ENCODE results near the gene STARD5.
A peak's percentile ranks its signal among the peaks of the same experiment; 100 is the strongest.
"Not testable (repeated sequence)": the region's sequence is repeated elsewhere in the genome, so short reads cannot be mapped to it uniquely, and the experiment has no call there.

The STARD5 gene

GRCh38 chr15:81323944-81324881 lies at the start of gene STARD5:
TSS of gene STARD5 (minus strand) at chr15:81324141. CDS start at chr15:81324099, 42 bp downstream.
- DNase-seq (ENCODE audit: low read depth): peak; percentile 96

GRCh38 chr15:81373176-81373575 lies 49.2 kb upstream of the STARD5 start:
- no peak for DNase-seq (ENCODE audit: low read depth)

- DNase-seq (ENCODE audit: low read depth): no peak
Observed at GRCh38 chr15:81372575-81372974, 48.6 kb upstream of the STARD5 start.

- DNase-seq (ENCODE audit: low read depth): no peak
Observed at GRCh38 chr15:81363718-81364500, 40.0 kb upstream of the STARD5 start.

- DNase-seq (ENCODE audit: low read depth): no peak
Observed at GRCh38 chr15:81363276-81363675, 39.3 kb upstream of the STARD5 start.

- DNase-seq (ENCODE audit: low read depth): no peak
Observed at GRCh38 chr15:81362790-81363189, 38.8 kb upstream of the STARD5 start.

GRCh38 chr15:81361891-81362290 lies 38.0 kb upstream of the STARD5 start:
- no peak for DNase-seq (ENCODE audit: low read depth)

- DNase-seq (ENCODE audit: low read depth): no peak
Observed at GRCh38 chr15:81360491-81360890, 36.5 kb upstream of the STARD5 start.

GRCh38 chr15:81358248-81358647 lies 34.3 kb upstream of the STARD5 start:
- DNase-seq (ENCODE audit: low read depth): no peak

GRCh38 chr15:81357180-81357686 lies 33.3 kb upstream of the STARD5 start:
- DNase-seq (ENCODE audit: low read depth): no peak

- no peak for DNase-seq (ENCODE audit: low read depth)
Observed at GRCh38 chr15:81356252-81356651, 32.3 kb upstream of the STARD5 start.

GRCh38 chr15:81351651-81352050 lies 27.7 kb upstream of the STARD5 start:
- DNase-seq (ENCODE audit: low read depth): no peak

- no peak for DNase-seq (ENCODE audit: low read depth)
Observed at GRCh38 chr15:81349271-81349670, 25.3 kb upstream of the STARD5 start.

- DNase-seq (ENCODE audit: low read depth): not testable (repeated sequence)
Observed at GRCh38 chr15:81348691-81349090, 24.8 kb upstream of the STARD5 start.

GRCh38 chr15:81347910-81348309 lies 24.0 kb upstream of the STARD5 start:
- no peak for DNase-seq (ENCODE audit: low read depth)

GRCh38 chr15:81346611-81347010 lies 22.7 kb upstream of the STARD5 start:
- DNase-seq (ENCODE audit: low read depth): no peak

GRCh38 chr15:81343371-81343770 lies 19.4 kb upstream of the STARD5 start:
- no peak for DNase-seq (ENCODE audit: low read depth)

- no peak for DNase-seq (ENCODE audit: low read depth)
Observed at GRCh38 chr15:81341351-81341750, 17.4 kb upstream of the STARD5 start.

- DNase-seq (ENCODE audit: low read depth): no peak
Observed at GRCh38 chr15:81339851-81340250, 15.9 kb upstream of the STARD5 start.

GRCh38 chr15:81339321-81339720 lies 15.4 kb upstream of the STARD5 start:
- DNase-seq (ENCODE audit: low read depth): no peak

GRCh38 chr15:81338170-81339007 lies 14.4 kb upstream of the STARD5 start:
- peak; percentile 86 for DNase-seq (ENCODE audit: low read depth)

GRCh38 chr15:81337713-81338157 lies 13.8 kb upstream of the STARD5 start:
- no peak for DNase-seq (ENCODE audit: low read depth)

Measured in fibroblast of gingiva (primary cell).